ENCODE measurements around the gene TNFRSF1A.

GRCh38 chr12:6303071-6303470 is 38.8 kb downstream of the TNFRSF1A start:
- TF ChIP-seq CTCF (conservative IDR thresholded peaks at IDR 0.05; ENCODE audit: low read depth, low read length) (no peak), EZH2phosphoT487 (IDR thresholded peaks at IDR 0.05; ENCODE audit: borderline replicate concordance, low read length) (no peak)
